Caco-2 (cell line): ENCODE measurements around the gene APCDD1. TPM values are rescaled to one million over a fixed set of nuclear protein-coding genes. Genes with fewer than 3 reads are reported as not detected.

ENCODE experiments used
- BruUV-seq: library from RNA; stranded (reverse); fragments of 400-500 nt; replicated peaks from 2 replicates; lab custom pipeline; 2021; lab: Mats Ljungman, UMichigan
- CTCF ChIA-PET: fragments of 300-600 bp; sonication (Branson Sonifier 250); formaldehyde crosslinking; loops from one replicate; lab custom pipeline; 2022; ENCODE audit warnings: antibody characterized with exemption; lab: Charles Lee
- POLR2A ChIA-PET: fragments of 300-600 bp; sonication (Branson Sonifier 250); formaldehyde crosslinking; loops from one replicate; lab custom pipeline; 2022; ENCODE audit warnings: antibody characterized with exemption; lab: Charles Lee
- DNase-seq, 2 experiments: peaks; one replicate each; pipeline versions ENCODE4 v3.0.0 to v3.0.0-alpha.2; 2020 to 2022
- H3K27me3 ChIP-seq: replicated peaks from 2 replicates; pipeline ENCODE4 v1.6.0; 2011; ENCODE audit warnings: low read length; ENCODE audit not compliant: control insufficient read depth, insufficient read depth
- H3K36me3 ChIP-seq: 2 replicates; pipeline ENCODE4 v1.5.1; 2011; ENCODE audit warnings: low read length; ENCODE audit not compliant: control insufficient read depth, insufficient read depth
- H3K4me1 ChIP-seq: fragments of 250-450 bp; sonication (Bioruptor Pico); 2 replicates; pipeline ENCODE4 v1.5.1; 2020; ENCODE audit warnings: mild to moderate bottlenecking
- H3K4me3 ChIP-seq: 2 replicates; pipeline ENCODE4 v1.5.1; 2011; ENCODE audit warnings: low read depth, mild to moderate bottlenecking, control low read depth, low read length
- H3K9me3 ChIP-seq: fragments of 250-450 bp; sonication (Bioruptor Pico); 2 replicates; pipeline ENCODE4 v1.5.1; 2020; ENCODE audit warnings: mild to moderate bottlenecking, moderate library complexity
- H3K27ac Mint-ChIP-seq: one replicate; pipeline ENCODE4 v1.8.0; 2022; ENCODE audit warnings: mixed read lengths; ENCODE audit not compliant: unreplicated experiment
- H3K27me3 Mint-ChIP-seq: one replicate; pipeline ENCODE4 v1.8.0; 2022; ENCODE audit warnings: mixed read lengths; ENCODE audit not compliant: insufficient read depth, unreplicated experiment
- H3K36me3 Mint-ChIP-seq: one replicate; pipeline ENCODE4 v1.8.0; 2022; ENCODE audit warnings: mild to moderate bottlenecking, mixed read lengths; ENCODE audit not compliant: insufficient read depth, unreplicated experiment
- H3K4me1 Mint-ChIP-seq: one replicate; pipeline ENCODE4 v1.8.0; 2022; ENCODE audit warnings: low read depth, mixed read lengths; ENCODE audit not compliant: unreplicated experiment
- H3K4me3 Mint-ChIP-seq: one replicate; pipeline ENCODE4 v1.8.0; 2022; ENCODE audit warnings: mild to moderate bottlenecking, moderate library complexity, mixed read lengths; ENCODE audit not compliant: unreplicated experiment
- H3K9me3 Mint-ChIP-seq: one replicate; pipeline ENCODE4 v1.8.0; 2022; ENCODE audit warnings: mixed read lengths; ENCODE audit not compliant: unreplicated experiment
- intact Hi-C: fragments of 100-400 bp; cut with micrococcal nuclease; formaldehyde crosslinking; loops from one replicate; pipeline ENCODE4 v1.10.0; 2022; ENCODE audit not compliant: unreplicated experiment
- total RNA-seq: library from RNA; stranded (reverse); gene quantifications from 2 replicates; pipeline ENCODE4 v1.2.3, GENCODE V29; 2022
- TF ChIP-seq, protein P1 (sequence below), 2 experiments: fragments of 200-600 bp in 1 of 2; IDR thresholded peaks; 1 replicate in 1 of 2; 2 replicates in 1 of 2; pipeline versions ENCODE4 v1.5.1 to v1.8.0; 2011 to 2022; ENCODE audit warnings: antibody characterized with exemption in 1 of 2, control low read depth in 1 of 2, inconsistent platforms in 1 of 2, low read depth in 1 of 2, low read length in 1 of 2, mild to moderate bottlenecking in 1 of 2, moderate library complexity in 1 of 2; ENCODE audit not compliant: insufficient read depth in 1 of 2, severe bottlenecking in 1 of 2, unreplicated experiment in 1 of 2

The APCDD1 gene
- total RNA-seq, 1 experiment from 2014 or later = 1.5 TPM

DNA sequence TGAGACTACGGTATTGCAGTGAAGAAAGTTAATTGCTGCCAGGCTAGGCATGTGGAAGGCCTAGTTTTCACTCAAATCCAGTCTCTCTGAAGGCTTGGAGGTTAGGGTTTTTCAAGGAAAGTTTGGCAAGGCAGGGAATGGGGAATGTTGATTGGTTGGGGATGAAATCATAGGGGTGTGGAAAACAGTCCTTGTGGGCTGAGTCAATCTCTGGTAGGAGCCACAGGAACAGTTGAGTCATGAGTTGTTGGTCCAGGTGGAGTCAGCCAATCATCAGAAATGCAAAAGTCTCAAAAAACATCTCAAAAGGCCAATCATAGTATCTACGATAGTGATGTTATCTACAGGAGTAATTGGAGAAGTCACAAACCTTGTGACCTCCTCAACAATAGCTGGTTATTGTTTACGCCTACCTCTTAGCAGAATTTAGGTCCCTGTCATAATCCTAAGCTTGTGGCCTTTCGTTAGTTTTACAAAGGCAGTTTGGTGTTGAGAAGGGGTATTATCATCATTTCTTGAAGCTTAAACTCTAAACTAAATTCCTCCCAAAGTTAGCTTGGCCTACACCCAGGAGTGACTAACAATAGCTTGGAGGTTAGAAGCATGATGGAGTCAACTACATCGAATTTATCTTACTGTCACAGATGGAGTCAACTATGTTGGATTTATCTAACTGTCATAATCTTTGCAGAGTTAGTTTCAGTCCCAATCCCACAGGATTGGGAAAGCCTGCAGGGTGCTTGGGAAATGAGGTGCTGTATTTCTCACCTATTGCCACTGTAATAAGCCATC, 33.7 kb upstream of the APCDD1 start:
- H3K4me1 ChIP-seq = no peaks in the 10 kb centered on the region
- ChIA-PET CTCF (no interaction called here), POLR2A (interaction anchor here (0.6 kb wide), 1 partner anchor 748 kb away, joined by 4 read pairs; no protein-coding TSS in a partner anchor)
- H3K36me3 Mint-ChIP-seq = no peaks in the 10 kb centered on the region
- no peak for DNase-seq
- no peak overlapping the region for H3K4me3 ChIP-seq
- intact Hi-C loops = no loop called here
- no peak overlapping the region for H3K4me3 Mint-ChIP-seq
- no peaks in the 10 kb centered on the region for H3K9me3 ChIP-seq
- H3K4me1 Mint-ChIP-seq = no peaks in the 10 kb centered on the region
- no peaks in the 10 kb centered on the region for H3K9me3 Mint-ChIP-seq
- no peaks in the 10 kb centered on the region for H3K36me3 ChIP-seq
- BruUV-seq = no TSS peak
- no peak overlapping the region for H3K27ac Mint-ChIP-seq
- no peaks in the 10 kb centered on the region for H3K27me3 ChIP-seq
- TF ChIP-seq, protein P1, sequence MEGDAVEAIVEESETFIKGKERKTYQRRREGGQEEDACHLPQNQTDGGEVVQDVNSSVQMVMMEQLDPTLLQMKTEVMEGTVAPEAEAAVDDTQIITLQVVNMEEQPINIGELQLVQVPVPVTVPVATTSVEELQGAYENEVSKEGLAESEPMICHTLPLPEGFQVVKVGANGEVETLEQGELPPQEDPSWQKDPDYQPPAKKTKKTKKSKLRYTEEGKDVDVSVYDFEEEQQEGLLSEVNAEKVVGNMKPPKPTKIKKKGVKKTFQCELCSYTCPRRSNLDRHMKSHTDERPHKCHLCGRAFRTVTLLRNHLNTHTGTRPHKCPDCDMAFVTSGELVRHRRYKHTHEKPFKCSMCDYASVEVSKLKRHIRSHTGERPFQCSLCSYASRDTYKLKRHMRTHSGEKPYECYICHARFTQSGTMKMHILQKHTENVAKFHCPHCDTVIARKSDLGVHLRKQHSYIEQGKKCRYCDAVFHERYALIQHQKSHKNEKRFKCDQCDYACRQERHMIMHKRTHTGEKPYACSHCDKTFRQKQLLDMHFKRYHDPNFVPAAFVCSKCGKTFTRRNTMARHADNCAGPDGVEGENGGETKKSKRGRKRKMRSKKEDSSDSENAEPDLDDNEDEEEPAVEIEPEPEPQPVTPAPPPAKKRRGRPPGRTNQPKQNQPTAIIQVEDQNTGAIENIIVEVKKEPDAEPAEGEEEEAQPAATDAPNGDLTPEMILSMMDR (IDR thresholded peaks at IDR 0.05; ENCODE audit: insufficient read depth in 1 of 2, low read depth in 1 of 2, low read length in 1 of 2, severe bottlenecking in 1 of 2, unreplicated experiment in 1 of 2) = no peak
- peaks cover 6% of the 10 kb centered on the region for H3K27me3 Mint-ChIP-seq

GRCh38 chr18:10421859-10422258, 32.6 kb upstream of the APCDD1 start:
- ChIA-PET CTCF (no interaction called here), POLR2A (no interaction called here)
- Mint-ChIP-seq H3K4me3 (no peak overlapping the region), H3K27me3 (peaks cover 6% of the 10 kb centered on the region), H3K36me3 (no peaks in the 10 kb centered on the region), H3K4me1 (no peaks in the 10 kb centered on the region), H3K27ac (no peak overlapping the region), H3K9me3 (no peaks in the 10 kb centered on the region)
- no TSS peak for BruUV-seq
- Histone ChIP-seq H3K9me3 (no peaks in the 10 kb centered on the region), H3K4me3 (no peak overlapping the region), H3K4me1 (no peaks in the 10 kb centered on the region), H3K27me3 (no peaks in the 10 kb centered on the region), H3K36me3 (no peaks in the 10 kb centered on the region)
- intact Hi-C loops = no loop called here
- TF ChIP-seq, protein P1 (IDR thresholded peaks at IDR 0.05; ENCODE audit: insufficient read depth in 1 of 2, low read depth in 1 of 2, low read length in 1 of 2, severe bottlenecking in 1 of 2, unreplicated experiment in 1 of 2) = no peak
- no peak for DNase-seq

GRCh38 chr18:10422731-10423130, 31.7 kb upstream of the APCDD1 start:
- H3K27me3 ChIP-seq = no peaks in the 10 kb centered on the region
- H3K4me3 Mint-ChIP-seq = no peak overlapping the region
- no TSS peak for BruUV-seq
- TF ChIP-seq, protein P1 (IDR thresholded peaks at IDR 0.05; ENCODE audit: insufficient read depth in 1 of 2, low read depth in 1 of 2, low read length in 1 of 2, severe bottlenecking in 1 of 2, unreplicated experiment in 1 of 2) = no peak
- H3K4me1 ChIP-seq = no peaks in the 10 kb centered on the region
- no peaks in the 10 kb centered on the region for H3K36me3 Mint-ChIP-seq
- no peaks in the 10 kb centered on the region for H3K9me3 Mint-ChIP-seq
- H3K9me3 ChIP-seq = no peaks in the 10 kb centered on the region
- intact Hi-C loops = no loop called here
- peaks cover 6% of the 10 kb centered on the region for H3K27me3 Mint-ChIP-seq
- POLR2A ChIA-PET = no interaction called here
- DNase-seq = no peak
- no peaks in the 10 kb centered on the region for H3K4me1 Mint-ChIP-seq
- H3K36me3 ChIP-seq = no peaks in the 10 kb centered on the region
- H3K4me3 ChIP-seq = no peak overlapping the region
- no peak overlapping the region for H3K27ac Mint-ChIP-seq
- CTCF ChIA-PET = no interaction called here
